Naive thymus-derived CD8-positive, alpha-beta T cell (primary cell): Measurements from ENCODE around the gene METTL13. TPM values are rescaled to one million over a fixed set of nuclear protein-coding genes. Genes with fewer than 3 reads are reported as not detected.
A peak's percentile ranks its signal among the peaks of the same experiment; 100 is the strongest.

Source experiments
- ATAC-seq, 2 donors: fragments of 150-1000 bp; cut with Tn5 transposase in 1 of 2; sonication (Bioruptor Pico), chemical (Tn5 transposase) in 1 of 2; 1 replicate in 1 of 2; 2 replicates in 1 of 2; pipeline ENCODE4 v1.10.0; 2021; ENCODE audit warnings: mild to moderate bottlenecking in 2 of 2, moderate library complexity in 2 of 2
- POLR2A ChIA-PET: fragments of 350-600 bp; sonication (Branson Sonifier 250); formaldehyde crosslinking; loops from one replicate; lab custom pipeline; 2021; ENCODE audit warnings: antibody characterized with exemption; lab: Charles Lee
- DNase-seq, 10 donors: peaks; one replicate each; pipeline versions ENCODE4 v3.0.0 to v3.0.0-alpha.2; 2020 to 2022
- H3K27ac Mint-ChIP-seq, 10 donors: one replicate each; pipeline ENCODE4 v1.8.0; 2020 to 2022; ENCODE audit warnings: mild to moderate bottlenecking in 10 of 10, mixed read lengths in 10 of 10, moderate library complexity in 4 of 10, inconsistent platforms in 1 of 10
- H3K27me3 Mint-ChIP-seq, 5 donors: one replicate each; pipeline ENCODE4 v1.8.0; 2021 to 2022; ENCODE audit warnings: mixed read lengths in 5 of 5
- H3K36me3 Mint-ChIP-seq, 3 donors: one replicate each; pipeline ENCODE4 v1.8.0; 2020 to 2022; ENCODE audit warnings: mixed read lengths in 3 of 3, mild to moderate bottlenecking in 2 of 3, inconsistent platforms in 1 of 3
- H3K4me1 Mint-ChIP-seq, 4 donors: one replicate each; pipeline ENCODE4 v1.8.0; 2021 to 2022; ENCODE audit warnings: mixed read lengths in 4 of 4
- H3K4me3 Mint-ChIP-seq, 10 donors: one replicate each; pipeline ENCODE4 v1.8.0; 2020 to 2022; ENCODE audit warnings: mild to moderate bottlenecking in 10 of 10, mixed read lengths in 10 of 10, moderate library complexity in 6 of 10, inconsistent platforms in 1 of 10
- H3K9me3 Mint-ChIP-seq, 9 donors: one replicate each; pipeline ENCODE4 v1.8.0; 2020 to 2022; ENCODE audit warnings: mixed read lengths in 9 of 9, mild to moderate bottlenecking in 3 of 9, inconsistent platforms in 1 of 9, moderate library complexity in 1 of 9
- polyA plus RNA-seq, 3 donors: library from polyadenylated mRNA; unstranded; fragments of 300-500 nt; fragmentation: Illumina TruSeq; gene quantifications; one replicate each; pipeline ENCODE4 v1.2.3, GENCODE V29; 2021
- total RNA-seq, 8 experiments: library from RNA in 2 of 8; stranded (reverse) in 2 of 8; gene quantifications; one replicate each; pipeline ENCODE4 v1.2.3 and lab custom pipeline; 2021 to 2026

The METTL13 gene
- total and polyA plus RNA-seq, 5 experiments from 2014 or later: 19.5 to 41.2 (median 32.7) TPM

- peaks cover 0 to 2% (median 0%) of the 10 kb centered on the region in 5 donors for H3K27me3 Mint-ChIP-seq
- POLR2A ChIA-PET: interaction anchor here (0.7 to 4.9 kb wide), 8 partner anchors 20 to 752 kb away, joined by 3 to 124 read pairs (median 5); partner anchors contain the start of genes DNM3, PRRC2C, SUCO and VAMP4
- ATAC-seq (peak in 1 of 2 donors; percentile 0), DNase-seq (peak in 2 of 10 donors; percentile 3 to 14)
- H3K9me3 Mint-ChIP-seq: no peaks in the 10 kb centered on the region
- H3K4me1 Mint-ChIP-seq: peaks cover 26 to 56% (median 49%) of the 10 kb centered on the region in 4 donors
- H3K27ac Mint-ChIP-seq: peak overlapping the region; percentile 97 to 99 (median 98)
- H3K4me3 Mint-ChIP-seq: peak overlapping the region; percentile 95 to 100 (median 98)
- H3K36me3 Mint-ChIP-seq: peaks cover 0 to 17% (median 5%) of the 10 kb centered on the region in 3 donors
These were observed 781 bp upstream of the METTL13 start for GRCh38 chr1:171780583-171781175.

- ATAC-seq: no peak
- peaks cover 34 to 80% (median 56%) of the 10 kb centered on the region in 4 donors for H3K4me1 Mint-ChIP-seq
- peaks cover 0 to 48% (median 18%) of the 10 kb centered on the region in 3 donors for H3K36me3 Mint-ChIP-seq
- no peaks in the 10 kb centered on the region for H3K27me3 Mint-ChIP-seq
- DNase-seq: no peak
- peak overlapping the region; percentile 12 to 100 (median 96) for H3K4me3 Mint-ChIP-seq
- peak overlapping the region in 3 of 10 donors; percentile 9 to 39 (median 13) for H3K27ac Mint-ChIP-seq
- no peaks in the 10 kb centered on the region for H3K9me3 Mint-ChIP-seq
- POLR2A ChIA-PET: no interaction called here
These were observed 2.5 kb downstream of the METTL13 start for GRCh38 chr1:171783816-171784530.

GRCh38 chr1:171784784-171785183, 3.3 kb downstream of the METTL13 start:
- peak overlapping the region in 8 of 10 donors; percentile 3 to 70 (median 12) for H3K27ac Mint-ChIP-seq
- H3K4me1 Mint-ChIP-seq: peaks cover 34 to 83% (median 58%) of the 10 kb centered on the region in 4 donors
- peak overlapping the region; percentile 2 to 95 (median 58) for H3K4me3 Mint-ChIP-seq
- H3K36me3 Mint-ChIP-seq: peaks cover 2 to 56% (median 24%) of the 10 kb centered on the region in 3 donors
- H3K9me3 Mint-ChIP-seq: no peaks in the 10 kb centered on the region
- ATAC-seq: no peak
- H3K27me3 Mint-ChIP-seq: no peaks in the 10 kb centered on the region
- no peak for DNase-seq
- POLR2A ChIA-PET: no interaction called here

GRCh38 chr1:171785766-171786165, 4.3 kb downstream of the METTL13 start:
- H3K4me3 Mint-ChIP-seq: no peak overlapping the region
- peak overlapping the region in 1 of 10 donors; percentile 21 for H3K27ac Mint-ChIP-seq
- H3K27me3 Mint-ChIP-seq: no peaks in the 10 kb centered on the region
- DNase-seq (no peak), ATAC-seq (no peak)
- H3K9me3 Mint-ChIP-seq: no peaks in the 10 kb centered on the region
- H3K36me3 Mint-ChIP-seq: peaks cover 5 to 66% (median 24%) of the 10 kb centered on the region in 3 donors
- POLR2A ChIA-PET: no interaction called here
- H3K4me1 Mint-ChIP-seq: peaks cover 33 to 73% (median 59%) of the 10 kb centered on the region in 4 donors

DNA sequence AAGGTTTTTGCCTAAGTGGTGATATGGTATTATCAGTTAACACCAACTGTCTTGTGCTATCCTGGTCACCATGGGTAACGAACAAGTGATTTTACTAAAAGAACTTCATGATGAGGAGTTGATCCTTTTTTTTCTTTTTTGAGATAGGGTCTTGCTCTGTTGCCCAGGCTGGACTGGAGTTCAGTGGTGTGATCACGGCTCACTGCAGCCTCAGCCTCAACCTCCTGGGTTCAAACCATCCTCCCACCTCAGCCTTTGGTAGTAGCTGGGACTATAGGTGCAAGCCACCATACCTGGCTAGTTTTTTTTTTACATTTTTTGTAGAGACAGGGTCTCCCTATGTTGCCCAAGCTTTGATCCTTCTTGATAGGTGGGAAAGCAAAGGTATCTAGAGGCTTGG, 5.1 kb downstream of the METTL13 start:
- POLR2A ChIA-PET: no interaction called here
- H3K27ac Mint-ChIP-seq: peak overlapping the region in 1 of 10 donors; percentile 21
- no peaks in the 10 kb centered on the region for H3K27me3 Mint-ChIP-seq
- no peak overlapping the region for H3K4me3 Mint-ChIP-seq
- no peaks in the 10 kb centered on the region for H3K9me3 Mint-ChIP-seq
- DNase-seq (no peak), ATAC-seq (no peak)
- peaks cover 33 to 74% (median 53%) of the 10 kb centered on the region in 4 donors for H3K4me1 Mint-ChIP-seq
- H3K36me3 Mint-ChIP-seq: peaks cover 5 to 72% (median 24%) of the 10 kb centered on the region in 3 donors

GRCh38 chr1:171787686-171788480, 6.4 kb downstream of the METTL13 start:
- peak overlapping the region in 1 of 10 donors; percentile 11 for H3K27ac Mint-ChIP-seq
- POLR2A ChIA-PET: interaction anchor here (2.4 kb wide), 1 partner anchor 46 kb away, joined by 5 read pairs; the partner anchor contains the start of gene VAMP4
- H3K9me3 Mint-ChIP-seq: no peaks in the 10 kb centered on the region
- H3K36me3 Mint-ChIP-seq: peaks cover 5 to 83% (median 31%) of the 10 kb centered on the region in 3 donors
- peak overlapping the region in 1 of 10 donors; percentile 5 for H3K4me3 Mint-ChIP-seq
- DNase-seq: no peak
- H3K4me1 Mint-ChIP-seq: peaks cover 31 to 67% (median 40%) of the 10 kb centered on the region in 4 donors
- no peak for ATAC-seq
- H3K27me3 Mint-ChIP-seq: no peaks in the 10 kb centered on the region

DNA sequence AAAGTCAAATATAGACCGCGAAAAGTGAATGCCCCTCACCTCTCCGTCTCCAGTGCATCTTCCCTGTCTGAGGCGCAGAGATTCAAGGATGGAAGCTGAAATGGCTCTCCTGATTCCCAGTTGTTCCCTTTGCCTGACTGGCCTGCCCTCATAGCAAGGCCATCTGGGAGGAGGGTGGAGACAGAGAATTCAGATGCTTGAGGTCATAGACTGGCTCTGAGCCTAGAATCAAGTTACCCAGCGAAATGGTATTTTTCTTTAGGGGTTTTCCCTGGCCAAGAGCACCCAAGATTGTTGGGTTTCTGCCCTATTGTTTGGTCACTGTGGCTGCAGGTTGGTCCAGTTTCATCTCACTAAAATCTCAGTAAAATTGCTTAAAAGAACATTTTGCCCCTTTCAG, 7.2 kb downstream of the METTL13 start:
- no peak overlapping the region for H3K27ac Mint-ChIP-seq
- DNase-seq (no peak), ATAC-seq (no peak)
- H3K9me3 Mint-ChIP-seq: no peaks in the 10 kb centered on the region
- POLR2A ChIA-PET: interaction anchor here (2.4 kb wide), 1 partner anchor 47 kb away, joined by 5 read pairs; the partner anchor contains the start of gene VAMP4
- peaks cover 27 to 60% (median 34%) of the 10 kb centered on the region in 4 donors for H3K4me1 Mint-ChIP-seq
- H3K27me3 Mint-ChIP-seq: no peaks in the 10 kb centered on the region
- no peak overlapping the region for H3K4me3 Mint-ChIP-seq
- H3K36me3 Mint-ChIP-seq: peaks cover 5 to 86% (median 29%) of the 10 kb centered on the region in 3 donors

- DNase-seq: no peak
- ATAC-seq: no peak
- Mint-ChIP-seq H3K36me3 (peaks cover 16 to 93% (median 42%) of the 10 kb centered on the region in 3 donors), H3K4me1 (peaks cover 20 to 51% (median 26%) of the 10 kb centered on the region in 4 donors), H3K4me3 (no peak overlapping the region), H3K27me3 (no peaks in the 10 kb centered on the region), H3K9me3 (no peaks in the 10 kb centered on the region), H3K27ac (peak overlapping the region in 3 of 10 donors; percentile 43 to 70 (median 60))
- POLR2A ChIA-PET: interaction anchor here (2.4 kb wide), 1 partner anchor 48 kb away, joined by 5 read pairs; the partner anchor contains the start of gene VAMP4
These were observed 8.9 kb downstream of the METTL13 start for GRCh38 chr1:171790318-171790717.

DNA sequence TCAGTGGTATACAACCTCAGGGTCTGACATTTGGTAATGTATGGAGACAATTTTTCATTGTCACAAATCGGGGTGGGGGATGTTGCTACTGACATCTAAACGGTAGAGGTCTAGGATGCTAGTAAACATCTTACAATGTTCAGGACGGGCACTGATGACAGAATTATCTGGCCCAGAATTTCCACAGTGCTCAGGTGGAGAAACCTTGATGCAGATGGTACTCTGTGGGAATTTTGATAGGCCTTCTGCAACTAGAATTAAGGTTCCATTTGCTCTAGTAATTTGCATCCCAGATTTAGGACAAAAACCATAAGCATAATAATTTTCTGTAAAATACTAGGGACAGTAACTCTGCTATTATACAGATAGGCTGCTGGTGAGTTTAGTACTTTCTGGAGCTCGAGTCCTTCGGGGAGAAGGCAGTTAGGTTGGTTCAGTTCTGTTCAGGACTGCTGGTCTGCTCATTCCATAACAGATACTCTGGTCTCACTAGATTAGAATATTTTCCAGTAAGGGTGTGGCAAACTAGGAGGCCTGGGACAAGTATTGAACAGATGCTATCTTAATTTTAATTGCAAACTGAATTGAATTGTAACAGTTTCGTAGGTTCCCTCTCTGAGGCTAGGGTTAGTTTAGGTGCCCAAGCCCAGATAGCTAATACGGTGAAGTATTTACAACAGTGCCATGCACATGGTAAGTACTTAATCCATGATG, 11.4 kb downstream of the METTL13 start:
- POLR2A ChIA-PET: interaction anchor here (0.7 kb wide), 1 partner anchor 14 kb away, joined by 3 read pairs; no protein-coding TSS in a partner anchor
- no peak overlapping the region for H3K4me3 Mint-ChIP-seq

DNA sequence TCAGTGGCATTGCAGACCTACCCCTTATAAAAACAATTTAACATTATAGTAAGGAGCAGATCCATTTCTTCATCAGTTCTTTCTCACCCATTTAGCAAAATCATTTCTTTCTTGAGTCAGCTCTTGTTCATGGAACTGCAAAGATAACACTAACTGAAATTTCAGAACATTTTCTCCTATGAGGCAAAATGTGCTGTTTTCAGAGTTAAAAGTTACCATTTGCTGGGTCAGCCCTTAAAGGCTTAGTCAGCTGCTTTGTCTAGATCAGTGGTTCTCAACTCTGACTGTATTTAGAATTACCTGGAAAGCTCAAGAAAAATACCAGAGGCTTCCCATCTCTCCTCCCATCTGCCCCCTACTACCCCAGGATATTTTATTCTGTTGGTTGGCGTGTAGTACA, 12.2 kb downstream of the METTL13 start:
- Mint-ChIP-seq H3K27me3 (no peaks in the 10 kb centered on the region), H3K4me3 (peak overlapping the region in 2 of 10 donors; percentile 12 to 40), H3K27ac (peak overlapping the region in 8 of 10 donors; percentile 24 to 87 (median 71)), H3K36me3 (peaks cover 17 to 95% (median 41%) of the 10 kb centered on the region in 3 donors), H3K9me3 (no peaks in the 10 kb centered on the region), H3K4me1 (peaks cover 13 to 25% (median 15%) of the 10 kb centered on the region in 4 donors)
- DNase-seq: no peak
- POLR2A ChIA-PET: no interaction called here
- no peak for ATAC-seq

More for the DNA sequence above, 11.4 kb downstream of the METTL13 start:
- H3K9me3 Mint-ChIP-seq: no peaks in the 10 kb centered on the region
- ATAC-seq: no peak
- H3K27ac Mint-ChIP-seq: peak overlapping the region in 4 of 10 donors; percentile 9 to 48 (median 37)
- H3K4me1 Mint-ChIP-seq: peaks cover 12 to 29% (median 15%) of the 10 kb centered on the region in 4 donors
- DNase-seq: no peak
- peaks cover 17 to 94% (median 45%) of the 10 kb centered on the region in 3 donors for H3K36me3 Mint-ChIP-seq
- H3K27me3 Mint-ChIP-seq: no peaks in the 10 kb centered on the region

GRCh38 chr1:171794085-171794484, 12.6 kb downstream of the METTL13 start:
- POLR2A ChIA-PET: no interaction called here

More at GRCh38 chr1:171794085-171794484, 12.6 kb downstream of the METTL13 start:
- DNase-seq: peak in 2 of 10 donors; percentile 3 to 18
- ATAC-seq: peak; percentile 81 to 89
- Mint-ChIP-seq H3K4me3 (peak overlapping the region in 2 of 10 donors; percentile 12 to 40), H3K4me1 (peaks cover 13 to 22% (median 15%) of the 10 kb centered on the region in 4 donors), H3K27ac (peak overlapping the region in 8 of 10 donors; percentile 24 to 87 (median 71)), H3K36me3 (peaks cover 17 to 90% (median 37%) of the 10 kb centered on the region in 3 donors), H3K27me3 (no peaks in the 10 kb centered on the region), H3K9me3 (no peaks in the 10 kb centered on the region)
